ENCODE measurements around the gene PTPRCAP. TPM values are rescaled to one million over a fixed set of nuclear protein-coding genes. Genes with fewer than 3 reads are reported as not detected.

PTPRCAP gene
- total RNA-seq, 1 experiment from 2014 or later, result 0.56 TPM

GRCh38 chr11:67397986-67398660, 39.4 kb downstream of the PTPRCAP start:
- TF ChIP-seq EZH2 (IDR thresholded peaks at IDR 0.05; ENCODE audit: borderline replicate concordance, low read depth, low read length, poor library complexity, severe bottlenecking), result no peak
- no peak for TF ChIP-seq CTCF (conservative IDR thresholded peaks at IDR 0.05; ENCODE audit: low read depth, low read length)
- DNase-seq (ENCODE audit: low spot score), result no peak
- POLR2A ChIA-PET (ENCODE audit: low non-redundant PET), result interaction anchor here (0.6 kb wide), 1 partner anchor 113 kb away, joined by 3 read pairs; no protein-coding TSS in a partner anchor
- H3K36me3 ChIP-seq (ENCODE audit: insufficient read depth, low read length, poor library complexity, severe bottlenecking), result peaks cover 61% of the 10 kb centered on the region
- no peaks in the 10 kb centered on the region for H3K9me3 ChIP-seq (ENCODE audit: low read depth, low read length, poor library complexity, severe bottlenecking)
- H3K27me3 ChIP-seq (replicated peaks; ENCODE audit: insufficient read depth, low read depth, low read length, poor library complexity), result no peaks in the 10 kb centered on the region
- peak overlapping the region; percentile 11 for H3K27ac ChIP-seq (ENCODE audit: low read depth, low read length, poor library complexity, severe bottlenecking)
- CTCF ChIA-PET, result interaction anchor here (0.7 kb wide), 1 partner anchor 28 kb away, joined by 4 read pairs; no protein-coding TSS in a partner anchor
- peaks cover 21% of the 10 kb centered on the region for H3K4me1 ChIP-seq (ENCODE audit: insufficient read depth, low read length, poor library complexity, severe bottlenecking)
- no peak overlapping the region for H3K4me3 ChIP-seq (ENCODE audit: low read depth, low read length, poor library complexity, severe bottlenecking)
- intact Hi-C loops (cut with micrococcal nuclease; ENCODE audit: unreplicated experiment), result no loop called here
- TSS peak; percentile 60 for BruUV-seq (replicated peaks)

- Histone ChIP-seq H3K36me3 (ENCODE audit: insufficient read depth, low read length, poor library complexity, severe bottlenecking) (peaks cover 61% of the 10 kb centered on the region), H3K4me3 (ENCODE audit: low read depth, low read length, poor library complexity, severe bottlenecking) (no peak overlapping the region), H3K4me1 (ENCODE audit: insufficient read depth, low read length, poor library complexity, severe bottlenecking) (peaks cover 23% of the 10 kb centered on the region), H3K27me3 (replicated peaks; ENCODE audit: insufficient read depth, low read depth, low read length, poor library complexity) (no peaks in the 10 kb centered on the region), H3K9me3 (ENCODE audit: low read depth, low read length, poor library complexity, severe bottlenecking) (no peaks in the 10 kb centered on the region), H3K27ac (ENCODE audit: low read depth, low read length, poor library complexity, severe bottlenecking) (peak overlapping the region; percentile 11)
- no peak for DNase-seq (ENCODE audit: low spot score)
- CTCF ChIA-PET, result interaction anchor here (0.7 kb wide), 1 partner anchor 27 kb away, joined by 4 read pairs; no protein-coding TSS in a partner anchor
- BruUV-seq (replicated peaks), result no TSS peak
- TF ChIP-seq EZH2 (IDR thresholded peaks at IDR 0.05; ENCODE audit: borderline replicate concordance, low read depth, low read length, poor library complexity, severe bottlenecking) (no peak), CTCF (conservative IDR thresholded peaks at IDR 0.05; ENCODE audit: low read depth, low read length) (no peak)
- POLR2A ChIA-PET (ENCODE audit: low non-redundant PET), result interaction anchor here (0.6 kb wide), 1 partner anchor 114 kb away, joined by 3 read pairs; no protein-coding TSS in a partner anchor
- intact Hi-C loops (cut with micrococcal nuclease; ENCODE audit: unreplicated experiment), result no loop called here
Observed at GRCh38 chr11:67397536-67397935, 39.9 kb downstream of the PTPRCAP start.

GRCh38 chr11:67396587-67397389, 40.7 kb downstream of the PTPRCAP start:
- Histone ChIP-seq H3K9me3 (ENCODE audit: low read depth, low read length, poor library complexity, severe bottlenecking) (no peaks in the 10 kb centered on the region), H3K4me1 (ENCODE audit: insufficient read depth, low read length, poor library complexity, severe bottlenecking) (peaks cover 18% of the 10 kb centered on the region), H3K4me3 (ENCODE audit: low read depth, low read length, poor library complexity, severe bottlenecking) (no peak overlapping the region), H3K27me3 (replicated peaks; ENCODE audit: insufficient read depth, low read depth, low read length, poor library complexity) (no peaks in the 10 kb centered on the region), H3K27ac (ENCODE audit: low read depth, low read length, poor library complexity, severe bottlenecking) (peak overlapping the region; percentile 37), H3K36me3 (ENCODE audit: insufficient read depth, low read length, poor library complexity, severe bottlenecking) (peaks cover 61% of the 10 kb centered on the region)
- ChIA-PET POLR2A (ENCODE audit: low non-redundant PET) (no interaction called here), CTCF (no interaction called here)
- no peak for DNase-seq (ENCODE audit: low spot score)
- intact Hi-C loops (cut with micrococcal nuclease; ENCODE audit: unreplicated experiment), result no loop called here
- TF ChIP-seq EZH2 (IDR thresholded peaks at IDR 0.05; ENCODE audit: borderline replicate concordance, low read depth, low read length, poor library complexity, severe bottlenecking), result no peak
- TF ChIP-seq CTCF (conservative IDR thresholded peaks at IDR 0.05; ENCODE audit: low read depth, low read length), result no peak
- no TSS peak for BruUV-seq (replicated peaks)
